Measurements from ENCODE around the gene ADGRA1.

ADGRA1 gene

GRCh38 chr10:133102415-133103095 lies 14.8 kb downstream of the ADGRA1 start:
- TF ChIP-seq CTCF (IDR thresholded peaks at IDR 0.05; ENCODE audit: low read depth, low read length) = no peak
- DNase-seq (ENCODE audit: extremely low read depth, low read depth) = no peak

GRCh38 chr10:133103311-133103910 lies 15.7 kb downstream of the ADGRA1 start:
- DNase-seq (ENCODE audit: extremely low read depth, low read depth) = no peak
- TF ChIP-seq CTCF (IDR thresholded peaks at IDR 0.05; ENCODE audit: low read depth, low read length) = no peak

GRCh38 chr10:133104068-133104962 lies 16.6 kb downstream of the ADGRA1 start:
- DNase-seq (ENCODE audit: extremely low read depth, low read depth) = no peak

GRCh38 chr10:133104963-133105640 lies 17.4 kb downstream of the ADGRA1 start:
- no peak for TF ChIP-seq CTCF (IDR thresholded peaks at IDR 0.05; ENCODE audit: low read depth, low read length)
- DNase-seq (ENCODE audit: extremely low read depth, low read depth) = no peak

More at GRCh38 chr10:133104068-133104962, 16.6 kb downstream of the ADGRA1 start:
- no peak for TF ChIP-seq CTCF (IDR thresholded peaks at IDR 0.05; ENCODE audit: low read depth, low read length)

- DNase-seq (ENCODE audit: extremely low read depth, low read depth) = no peak
- no peak for TF ChIP-seq CTCF (IDR thresholded peaks at IDR 0.05; ENCODE audit: low read depth, low read length)
These were observed 18.1 kb downstream of the ADGRA1 start for GRCh38 chr10:133105686-133106390.

- no peak for TF ChIP-seq CTCF (IDR thresholded peaks at IDR 0.05; ENCODE audit: low read depth, low read length)
- DNase-seq (ENCODE audit: extremely low read depth, low read depth) = no peak
These were observed 18.8 kb downstream of the ADGRA1 start for GRCh38 chr10:133106516-133106915.
